ENCODE data around the gene RAI1.

The RAI1 gene

GRCh38 chr17:17801800-17802481 is 120.7 kb downstream of the RAI1 start:
- Histone ChIP-seq H2AFZ (ENCODE audit: low read length) (no peak overlapping the region), H3K4ac (ENCODE audit: low read length) (no peak overlapping the region), H2BK5ac (ENCODE audit: low read length) (peak overlapping the region; percentile 75), H4K91ac (ENCODE audit: low read depth, low read length, poor library complexity) (no peak overlapping the region), H3K9ac (ENCODE audit: low read depth, low read length, poor library complexity) (no peak overlapping the region), H3K27ac (replicated peaks; ENCODE audit: low read length) (no peak overlapping the region), H3K79me1 (ENCODE audit: low read depth, low read length) (peaks cover 27% of the 10 kb centered on the region), H3K27me3 (ENCODE audit: control insufficient read depth in 3 of 3, insufficient read depth in 3 of 3, low read depth in 1 of 3, low read length in 3 of 3) (no peaks in the 10 kb centered on the region), H3K14ac (ENCODE audit: low read length) (no peak overlapping the region), H2AK5ac (ENCODE audit: low read depth, low read length) (no peak overlapping the region), H2BK12ac (ENCODE audit: low read length) (no peak overlapping the region), H3K4me3 (ENCODE audit: low read length in 2 of 2) (no peak overlapping the region), H2BK120ac (ENCODE audit: low read depth, low read length) (no peak overlapping the region), H3K36me3 (replicated peaks in 1 of 2; ENCODE audit: control insufficient read depth in 2 of 2, insufficient read depth in 2 of 2, low read length in 2 of 2) (peaks cover 67 to 92% of the 10 kb centered on the region in 2 donors), H3K9me3 (replicated peaks in 1 of 2; ENCODE audit: control insufficient read depth in 2 of 2, insufficient read depth in 1 of 2, low read depth in 1 of 2, low read length in 2 of 2) (peaks cover 0 to 2% of the 10 kb centered on the region in 2 donors), H2BK15ac (ENCODE audit: low read length) (no peak overlapping the region), H4K8ac (ENCODE audit: low read depth, low read length) (no peak overlapping the region), H3K23ac (ENCODE audit: low read depth, low read length, poor library complexity) (no peak overlapping the region), H3K4me1 (ENCODE audit: control insufficient read depth in 2 of 2, insufficient read depth in 1 of 2, low read depth in 1 of 2, low read length in 2 of 2) (peaks cover 9 to 14% of the 10 kb centered on the region in 2 donors), H3K4me2 (ENCODE audit: insufficient read depth, low read length, poor library complexity, severe bottlenecking) (no peak overlapping the region), H3K18ac (ENCODE audit: low read length) (no peak overlapping the region)
- WGBS, 2 donors (ENCODE audit: extremely low coverage in 2 of 2, insufficient read length in 2 of 2, insufficient replicate concordance in 1 of 2): no CpG with 5 or more reads among the region's 13 CpGs
- DNase-seq (ENCODE audit: low spot score): no peak

- WGBS, 2 donors (ENCODE audit: extremely low coverage in 2 of 2, insufficient read length in 2 of 2, insufficient replicate concordance in 1 of 2): no CpG with 5 or more reads among the region's 3 CpGs
- Histone ChIP-seq H4K91ac (ENCODE audit: low read depth, low read length, poor library complexity) (no peak overlapping the region), H3K23ac (ENCODE audit: low read depth, low read length, poor library complexity) (peak overlapping the region; percentile 35)
Measured at GRCh38 chr17:17804007-17804406, 122.7 kb downstream of the RAI1 start.

GRCh38 chr17:17805575-17805974 is 124.3 kb downstream of the RAI1 start:
- H3K4me2 ChIP-seq (ENCODE audit: insufficient read depth, low read length, poor library complexity, severe bottlenecking): no peak overlapping the region
- H4K91ac ChIP-seq (ENCODE audit: low read depth, low read length, poor library complexity): no peak overlapping the region
- peak overlapping the region; percentile 71 for H3K14ac ChIP-seq (ENCODE audit: low read length)
- H3K4me1 ChIP-seq (ENCODE audit: control insufficient read depth in 2 of 2, insufficient read depth in 1 of 2, low read depth in 1 of 2, low read length in 2 of 2): peaks cover 2 to 11% of the 10 kb centered on the region in 2 donors
- no peak overlapping the region for H2AK5ac ChIP-seq (ENCODE audit: low read depth, low read length)
- peak overlapping the region; percentile 75 for H3K23ac ChIP-seq (ENCODE audit: low read depth, low read length, poor library complexity)
- H2BK5ac ChIP-seq (ENCODE audit: low read length): no peak overlapping the region
- H3K18ac ChIP-seq (ENCODE audit: low read length): peak overlapping the region; percentile 76
- DNase-seq (ENCODE audit: low spot score): no peak
- H3K4ac ChIP-seq (ENCODE audit: low read length): no peak overlapping the region
- no peaks in the 10 kb centered on the region for H3K9me3 ChIP-seq (replicated peaks in 1 of 2; ENCODE audit: control insufficient read depth in 2 of 2, insufficient read depth in 1 of 2, low read depth in 1 of 2, low read length in 2 of 2)
- H3K27ac ChIP-seq (replicated peaks; ENCODE audit: low read length): no peak overlapping the region
- H2AFZ ChIP-seq (ENCODE audit: low read length): no peak overlapping the region
- peaks cover 41 to 85% of the 10 kb centered on the region in 2 donors for H3K36me3 ChIP-seq (replicated peaks in 1 of 2; ENCODE audit: control insufficient read depth in 2 of 2, insufficient read depth in 2 of 2, low read length in 2 of 2)
- no peak overlapping the region for H3K9ac ChIP-seq (ENCODE audit: low read depth, low read length, poor library complexity)
- H3K27me3 ChIP-seq (ENCODE audit: control insufficient read depth in 3 of 3, insufficient read depth in 3 of 3, low read depth in 1 of 3, low read length in 3 of 3): no peaks in the 10 kb centered on the region
- H2BK15ac ChIP-seq (ENCODE audit: low read length): no peak overlapping the region
- no peak overlapping the region for H4K8ac ChIP-seq (ENCODE audit: low read depth, low read length)
- no peak overlapping the region for H3K4me3 ChIP-seq (ENCODE audit: low read length in 2 of 2)
- peak overlapping the region; percentile 78 for H2BK12ac ChIP-seq (ENCODE audit: low read length)
- no peak overlapping the region for H2BK120ac ChIP-seq (ENCODE audit: low read depth, low read length)
- peaks cover 4% of the 10 kb centered on the region for H3K79me1 ChIP-seq (ENCODE audit: low read depth, low read length)
- WGBS, 2 donors (ENCODE audit: extremely low coverage in 2 of 2, insufficient read length in 2 of 2, insufficient replicate concordance in 1 of 2): no CpG with 5 or more reads among the region's 9 CpGs

More at GRCh38 chr17:17804007-17804406, 122.7 kb downstream of the RAI1 start:
- Histone ChIP-seq H3K4me2 (ENCODE audit: insufficient read depth, low read length, poor library complexity, severe bottlenecking) (no peak overlapping the region), H3K27ac (replicated peaks; ENCODE audit: low read length) (no peak overlapping the region), H3K9ac (ENCODE audit: low read depth, low read length, poor library complexity) (no peak overlapping the region), H3K36me3 (replicated peaks in 1 of 2; ENCODE audit: control insufficient read depth in 2 of 2, insufficient read depth in 2 of 2, low read length in 2 of 2) (peaks cover 49 to 90% of the 10 kb centered on the region in 2 donors), H3K18ac (ENCODE audit: low read length) (no peak overlapping the region), H2AFZ (ENCODE audit: low read length) (no peak overlapping the region), H2BK120ac (ENCODE audit: low read depth, low read length) (no peak overlapping the region), H3K4me1 (ENCODE audit: control insufficient read depth in 2 of 2, insufficient read depth in 1 of 2, low read depth in 1 of 2, low read length in 2 of 2) (peaks cover 5 to 13% of the 10 kb centered on the region in 2 donors), H3K9me3 (replicated peaks in 1 of 2; ENCODE audit: control insufficient read depth in 2 of 2, insufficient read depth in 1 of 2, low read depth in 1 of 2, low read length in 2 of 2) (peaks cover 0 to 2% of the 10 kb centered on the region in 2 donors), H3K4ac (ENCODE audit: low read length) (no peak overlapping the region), H2AK5ac (ENCODE audit: low read depth, low read length) (no peak overlapping the region), H3K14ac (ENCODE audit: low read length) (no peak overlapping the region), H2BK12ac (ENCODE audit: low read length) (no peak overlapping the region), H2BK15ac (ENCODE audit: low read length) (no peak overlapping the region), H3K4me3 (ENCODE audit: low read length in 2 of 2) (no peak overlapping the region), H3K27me3 (ENCODE audit: control insufficient read depth in 3 of 3, insufficient read depth in 3 of 3, low read depth in 1 of 3, low read length in 3 of 3) (no peaks in the 10 kb centered on the region), H4K8ac (ENCODE audit: low read depth, low read length) (no peak overlapping the region), H3K79me1 (ENCODE audit: low read depth, low read length) (peaks cover 15% of the 10 kb centered on the region), H2BK5ac (ENCODE audit: low read length) (no peak overlapping the region)
- no peak for DNase-seq (ENCODE audit: low spot score)

DNA sequence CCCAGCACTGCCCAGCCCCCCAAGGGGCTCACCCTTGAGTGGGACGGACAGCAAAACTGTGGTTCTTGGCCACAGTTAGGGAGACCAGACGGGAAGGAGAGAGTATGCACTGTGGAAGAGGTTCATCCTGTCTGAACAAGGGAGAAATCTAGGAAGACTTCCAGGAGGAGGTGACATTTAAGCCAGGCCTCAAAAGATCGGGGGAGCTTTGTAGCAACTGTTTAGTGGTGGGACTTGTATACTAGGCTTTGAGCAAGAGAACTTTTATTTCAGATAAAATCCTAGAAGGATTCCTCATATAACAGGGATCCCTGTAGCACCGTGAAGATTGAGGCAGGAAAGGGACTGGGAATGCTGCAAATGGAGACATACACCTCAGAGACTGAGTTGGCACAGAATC is 124.8 kb downstream of the RAI1 start:
- Histone ChIP-seq H3K9me3 (replicated peaks in 1 of 2; ENCODE audit: control insufficient read depth in 2 of 2, insufficient read depth in 1 of 2, low read depth in 1 of 2, low read length in 2 of 2) (no peaks in the 10 kb centered on the region), H3K23ac (ENCODE audit: low read depth, low read length, poor library complexity) (no peak overlapping the region), H3K9ac (ENCODE audit: low read depth, low read length, poor library complexity) (no peak overlapping the region), H3K36me3 (replicated peaks in 1 of 2; ENCODE audit: control insufficient read depth in 2 of 2, insufficient read depth in 2 of 2, low read length in 2 of 2) (peaks cover 41 to 85% of the 10 kb centered on the region in 2 donors), H2BK120ac (ENCODE audit: low read depth, low read length) (no peak overlapping the region), H4K91ac (ENCODE audit: low read depth, low read length, poor library complexity) (no peak overlapping the region), H3K79me1 (ENCODE audit: low read depth, low read length) (peaks cover 4% of the 10 kb centered on the region), H3K18ac (ENCODE audit: low read length) (no peak overlapping the region), H2BK15ac (ENCODE audit: low read length) (no peak overlapping the region), H2AK5ac (ENCODE audit: low read depth, low read length) (no peak overlapping the region), H3K27me3 (ENCODE audit: control insufficient read depth in 3 of 3, insufficient read depth in 3 of 3, low read depth in 1 of 3, low read length in 3 of 3) (no peaks in the 10 kb centered on the region), H3K27ac (replicated peaks; ENCODE audit: low read length) (no peak overlapping the region), H2AFZ (ENCODE audit: low read length) (no peak overlapping the region), H2BK12ac (ENCODE audit: low read length) (no peak overlapping the region), H3K4me1 (ENCODE audit: control insufficient read depth in 2 of 2, insufficient read depth in 1 of 2, low read depth in 1 of 2, low read length in 2 of 2) (peaks cover 7 to 14% of the 10 kb centered on the region in 2 donors), H3K4me3 (ENCODE audit: low read length in 2 of 2) (no peak overlapping the region), H4K8ac (ENCODE audit: low read depth, low read length) (no peak overlapping the region), H2BK5ac (ENCODE audit: low read length) (no peak overlapping the region), H3K14ac (ENCODE audit: low read length) (no peak overlapping the region), H3K4ac (ENCODE audit: low read length) (no peak overlapping the region), H3K4me2 (ENCODE audit: insufficient read depth, low read length, poor library complexity, severe bottlenecking) (no peak overlapping the region)
- no CpG with 5 or more reads among the region's 4 CpGs for WGBS, 2 donors (ENCODE audit: extremely low coverage in 2 of 2, insufficient read length in 2 of 2, insufficient replicate concordance in 1 of 2)
- no peak for DNase-seq (ENCODE audit: low spot score)

Data from neuronal stem cell (in vitro differentiated cells).